Measurements from ENCODE around the gene FRMD8. TPM values are rescaled to one million over a fixed set of nuclear protein-coding genes. Genes with fewer than 3 reads are reported as not detected.

FRMD8 gene
- total and polyA plus RNA-seq, 2 donors from 2014 or later, result 9.4 to 41.3 TPM

DNA sequence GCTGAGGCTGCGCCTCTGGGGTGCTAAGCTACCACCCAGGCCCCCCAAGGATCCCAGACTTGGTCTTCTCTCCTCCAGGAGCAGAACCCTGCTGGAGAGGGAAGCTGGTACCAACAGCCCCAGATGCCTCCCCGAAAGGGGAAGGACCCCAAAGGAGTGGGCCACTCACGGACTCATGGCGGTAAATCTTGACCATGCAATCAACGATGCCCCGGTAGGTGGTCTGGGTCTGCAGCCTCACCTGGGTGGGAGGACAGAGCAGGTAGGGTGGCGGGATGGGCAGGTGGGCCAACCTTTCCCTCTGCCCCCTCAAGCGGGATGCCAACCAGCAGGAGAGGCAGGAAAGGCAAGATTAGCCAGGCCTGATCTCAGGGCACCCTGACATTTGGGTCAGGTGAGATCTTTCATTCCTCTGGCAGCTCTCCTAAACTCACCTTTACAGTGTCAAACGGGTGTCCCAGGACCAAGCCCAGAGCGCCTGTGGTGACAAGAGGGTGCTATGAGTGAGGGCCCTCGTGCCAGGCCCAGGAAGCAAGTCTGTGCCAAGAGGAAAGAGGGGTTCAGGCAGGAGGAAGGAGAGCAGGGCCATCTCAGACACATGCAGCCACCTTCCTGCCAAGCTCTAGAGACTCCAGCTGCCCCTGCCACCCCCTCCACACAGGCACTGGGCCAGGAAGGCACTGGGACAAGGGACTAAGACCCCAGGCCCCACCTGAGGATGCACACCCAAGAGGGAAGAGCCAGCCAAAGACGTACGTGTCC, 6.6 kb upstream of the FRMD8 start:
- H3K4me1 ChIP-seq (ENCODE audit: control insufficient read depth in 2 of 3, insufficient read depth in 2 of 3, low read depth in 1 of 3, low read length in 3 of 3), result peaks cover 0 to 63% (median 56%) of the 10 kb centered on the region in 3 donors
- no peak for FAIRE-seq
- H3K4me3 ChIP-seq (ENCODE audit: low read length in 3 of 3), result peak overlapping the region in 1 of 3 donors; percentile 62
- TF ChIP-seq, protein P1, sequence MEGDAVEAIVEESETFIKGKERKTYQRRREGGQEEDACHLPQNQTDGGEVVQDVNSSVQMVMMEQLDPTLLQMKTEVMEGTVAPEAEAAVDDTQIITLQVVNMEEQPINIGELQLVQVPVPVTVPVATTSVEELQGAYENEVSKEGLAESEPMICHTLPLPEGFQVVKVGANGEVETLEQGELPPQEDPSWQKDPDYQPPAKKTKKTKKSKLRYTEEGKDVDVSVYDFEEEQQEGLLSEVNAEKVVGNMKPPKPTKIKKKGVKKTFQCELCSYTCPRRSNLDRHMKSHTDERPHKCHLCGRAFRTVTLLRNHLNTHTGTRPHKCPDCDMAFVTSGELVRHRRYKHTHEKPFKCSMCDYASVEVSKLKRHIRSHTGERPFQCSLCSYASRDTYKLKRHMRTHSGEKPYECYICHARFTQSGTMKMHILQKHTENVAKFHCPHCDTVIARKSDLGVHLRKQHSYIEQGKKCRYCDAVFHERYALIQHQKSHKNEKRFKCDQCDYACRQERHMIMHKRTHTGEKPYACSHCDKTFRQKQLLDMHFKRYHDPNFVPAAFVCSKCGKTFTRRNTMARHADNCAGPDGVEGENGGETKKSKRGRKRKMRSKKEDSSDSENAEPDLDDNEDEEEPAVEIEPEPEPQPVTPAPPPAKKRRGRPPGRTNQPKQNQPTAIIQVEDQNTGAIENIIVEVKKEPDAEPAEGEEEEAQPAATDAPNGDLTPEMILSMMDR (IDR thresholded peaks at IDR 0.05; ENCODE audit: borderline replicate concordance, extremely low read depth, insufficient read depth), result no peak
- DNase-seq, result peak in 2 of 5 donors; percentile 46 to 70
- peak overlapping the region in 1 of 3 donors; percentile 41 for H3K9ac ChIP-seq (ENCODE audit: low read length in 3 of 3)
- no peaks in the 10 kb centered on the region for H3K27me3 ChIP-seq (ENCODE audit: control insufficient read depth, insufficient read depth, low read length)
- intact Hi-C loops (cut with DNase I), result no loop called here
- H3K36me3 ChIP-seq (ENCODE audit: control insufficient read depth in 2 of 3, insufficient read depth in 3 of 3, low read length in 3 of 3), result no peaks in the 10 kb centered on the region
- no peaks in the 10 kb centered on the region for H3K9me3 ChIP-seq (ENCODE audit: control insufficient read depth in 2 of 3, insufficient read depth in 1 of 3, low read length in 3 of 3)
- H3K27ac ChIP-seq (ENCODE audit: low read depth in 2 of 2, low read length in 2 of 2), result peak overlapping the region; percentile 80 to 84

- DNase-seq (peak in 2 of 5 donors; percentile 54 to 67), FAIRE-seq (no peak)
- Histone ChIP-seq H3K9ac (ENCODE audit: low read length in 3 of 3) (peak overlapping the region in 2 of 3 donors; percentile 18 to 41), H3K36me3 (ENCODE audit: control insufficient read depth in 2 of 3, insufficient read depth in 3 of 3, low read length in 3 of 3) (no peaks in the 10 kb centered on the region), H3K9me3 (ENCODE audit: control insufficient read depth in 2 of 3, insufficient read depth in 1 of 3, low read length in 3 of 3) (no peaks in the 10 kb centered on the region), H3K27ac (ENCODE audit: low read depth in 2 of 2, low read length in 2 of 2) (peak overlapping the region; percentile 80 to 84), H3K27me3 (ENCODE audit: control insufficient read depth, insufficient read depth, low read length) (no peaks in the 10 kb centered on the region), H3K4me3 (ENCODE audit: low read length in 3 of 3) (peak overlapping the region in 1 of 3 donors; percentile 62), H3K4me1 (ENCODE audit: control insufficient read depth in 2 of 3, insufficient read depth in 2 of 3, low read depth in 1 of 3, low read length in 3 of 3) (peaks cover 0 to 69% (median 59%) of the 10 kb centered on the region in 3 donors)
- intact Hi-C loops (cut with DNase I), result no loop called here
- TF ChIP-seq, protein P1 (IDR thresholded peaks at IDR 0.05; ENCODE audit: borderline replicate concordance, extremely low read depth, insufficient read depth), result no peak
Measured at GRCh38 chr11:65380460-65381119, 5.8 kb upstream of the FRMD8 start.

DNA sequence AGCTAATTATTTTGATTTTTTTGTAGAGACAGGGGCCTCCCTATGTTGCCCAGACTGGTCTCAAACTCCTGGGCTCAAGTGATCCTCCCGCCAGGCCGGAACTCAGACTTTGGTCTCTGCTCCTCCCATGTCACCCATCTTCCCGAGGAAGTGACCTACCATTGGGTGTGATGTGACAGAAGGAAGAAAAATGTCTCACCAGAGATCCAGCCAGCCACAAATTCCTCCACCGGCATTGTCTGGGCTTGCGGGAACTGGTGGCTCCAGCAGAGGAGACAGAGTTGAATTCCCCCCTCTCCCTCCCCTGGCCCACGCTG, 4.8 kb upstream of the FRMD8 start:
- peaks cover 0 to 73% (median 62%) of the 10 kb centered on the region in 3 donors for H3K4me1 ChIP-seq (ENCODE audit: control insufficient read depth in 2 of 3, insufficient read depth in 2 of 3, low read depth in 1 of 3, low read length in 3 of 3)
- intact Hi-C loops (cut with DNase I), result no loop called here
- no peaks in the 10 kb centered on the region for H3K27me3 ChIP-seq (ENCODE audit: control insufficient read depth, insufficient read depth, low read length)
- TF ChIP-seq, protein P1 (IDR thresholded peaks at IDR 0.05; ENCODE audit: borderline replicate concordance, extremely low read depth, insufficient read depth), result no peak
- H3K9me3 ChIP-seq (ENCODE audit: control insufficient read depth in 2 of 3, insufficient read depth in 1 of 3, low read length in 3 of 3), result no peaks in the 10 kb centered on the region
- H3K27ac ChIP-seq (ENCODE audit: low read depth in 2 of 2, low read length in 2 of 2), result peak overlapping the region; percentile 94 to 100
- peak overlapping the region; percentile 26 to 62 (median 42) for H3K4me3 ChIP-seq (ENCODE audit: low read length in 3 of 3)
- FAIRE-seq, result no peak
- no peaks in the 10 kb centered on the region for H3K36me3 ChIP-seq (ENCODE audit: control insufficient read depth in 2 of 3, insufficient read depth in 3 of 3, low read length in 3 of 3)
- peak in 1 of 5 donors; percentile 87 for DNase-seq
- H3K9ac ChIP-seq (ENCODE audit: low read length in 3 of 3), result peak overlapping the region in 2 of 3 donors; percentile 71 to 86

All from kidney (tissue), 14 donors.